ENCODE results near the gene CLTA. TPM values are rescaled to one million over a fixed set of nuclear protein-coding genes. Genes with fewer than 3 reads are reported as not detected.

CLTA gene
- total RNA-seq, 1 experiment from 2014 or later, result 195 TPM

DNA sequence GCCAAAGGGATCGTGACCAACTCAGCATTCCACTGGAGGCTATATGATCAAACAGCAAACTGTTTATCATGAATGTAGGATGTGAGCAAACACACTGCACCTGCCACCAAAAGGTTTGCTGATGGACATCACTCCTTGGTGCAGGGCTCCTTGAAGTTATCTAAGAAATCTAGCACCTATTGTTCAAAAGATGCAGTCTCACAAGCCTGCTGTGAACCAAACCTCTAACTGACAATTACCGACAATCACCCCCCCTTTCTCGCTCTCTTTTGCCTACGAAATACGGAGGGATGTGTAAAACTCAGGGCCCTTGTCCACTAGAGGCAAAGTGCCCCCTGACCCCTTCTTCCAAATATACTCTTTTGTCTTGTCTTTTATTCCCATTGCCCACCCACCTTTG lies 2.5 kb upstream of the CLTA start:
- H3K79me1 ChIP-seq (ENCODE audit: insufficient read depth, low read depth, low read length, poor library complexity, severe bottlenecking), result peaks cover 7% of the 10 kb centered on the region
- H3K4ac ChIP-seq (ENCODE audit: low read depth, low read length), result no peak overlapping the region
- Mint-ChIP-seq H3K4me3 (no peak overlapping the region), H3K27ac (no peak overlapping the region), H3K4me1 (peaks cover 21 to 23% of the 10 kb centered on the region in 2 experiments), H3K9me3 (peaks cover 0 to 3% of the 10 kb centered on the region in 2 experiments; a peak in 2 of 5 replicates), H3K36me3 (ENCODE audit: insufficient read depth in 1 of 3, low read depth in 3 of 3) (no peaks in the 10 kb centered on the region), H3K27me3 (ENCODE audit: low read depth) (peaks cover 10% of the 10 kb centered on the region)
- H3K27me3 ChIP-seq (ENCODE audit: insufficient read depth, low read length), result no peaks in the 10 kb centered on the region
- no peak overlapping the region for H3K23ac ChIP-seq (ENCODE audit: insufficient read length, low read depth, low read length)
- H3K9ac ChIP-seq (ENCODE audit: extremely low read depth, insufficient read length, low read length), result no peak overlapping the region
- DNase-seq, result no peak
- H3K27ac ChIP-seq (ENCODE audit: insufficient read length, low read depth, low read length), result no peak overlapping the region
- no CpG with 5 or more reads among the region's 5 CpGs for WGBS (ENCODE audit: extremely low coverage, insufficient read length, low lambda C conversion rate)
- H3K9me3 ChIP-seq (ENCODE audit: control insufficient read depth, low read depth, low read length), result no peaks in the 10 kb centered on the region
- H4K91ac ChIP-seq (ENCODE audit: insufficient read length, low read depth, low read length), result no peak overlapping the region
- H2BK5ac ChIP-seq (ENCODE audit: insufficient read length, low read length), result no peak overlapping the region
- H4K5ac ChIP-seq (ENCODE audit: insufficient read length, low read depth, low read length), result no peak overlapping the region
- H4K20me1 ChIP-seq (ENCODE audit: control insufficient read depth, insufficient read depth, insufficient read length), result no peaks in the 10 kb centered on the region
- TF ChIP-seq, protein P1, sequence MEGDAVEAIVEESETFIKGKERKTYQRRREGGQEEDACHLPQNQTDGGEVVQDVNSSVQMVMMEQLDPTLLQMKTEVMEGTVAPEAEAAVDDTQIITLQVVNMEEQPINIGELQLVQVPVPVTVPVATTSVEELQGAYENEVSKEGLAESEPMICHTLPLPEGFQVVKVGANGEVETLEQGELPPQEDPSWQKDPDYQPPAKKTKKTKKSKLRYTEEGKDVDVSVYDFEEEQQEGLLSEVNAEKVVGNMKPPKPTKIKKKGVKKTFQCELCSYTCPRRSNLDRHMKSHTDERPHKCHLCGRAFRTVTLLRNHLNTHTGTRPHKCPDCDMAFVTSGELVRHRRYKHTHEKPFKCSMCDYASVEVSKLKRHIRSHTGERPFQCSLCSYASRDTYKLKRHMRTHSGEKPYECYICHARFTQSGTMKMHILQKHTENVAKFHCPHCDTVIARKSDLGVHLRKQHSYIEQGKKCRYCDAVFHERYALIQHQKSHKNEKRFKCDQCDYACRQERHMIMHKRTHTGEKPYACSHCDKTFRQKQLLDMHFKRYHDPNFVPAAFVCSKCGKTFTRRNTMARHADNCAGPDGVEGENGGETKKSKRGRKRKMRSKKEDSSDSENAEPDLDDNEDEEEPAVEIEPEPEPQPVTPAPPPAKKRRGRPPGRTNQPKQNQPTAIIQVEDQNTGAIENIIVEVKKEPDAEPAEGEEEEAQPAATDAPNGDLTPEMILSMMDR (conservative IDR thresholded peaks at IDR 0.05), result no peak
- no peak overlapping the region for H3K14ac ChIP-seq (ENCODE audit: insufficient read depth, low read length)
- H3K18ac ChIP-seq (ENCODE audit: insufficient read length, low read depth, low read length), result no peak overlapping the region
- no peak overlapping the region for H3K56ac ChIP-seq (ENCODE audit: insufficient read length, low read depth, low read length)
- H3K4me2 ChIP-seq (ENCODE audit: insufficient read depth, insufficient read length, low read length), result no peak overlapping the region
- H2BK120ac ChIP-seq (ENCODE audit: low read depth, low read length, poor library complexity, severe bottlenecking), result no peak overlapping the region
- peaks cover 20% of the 10 kb centered on the region; the same call in 1 of the 2 replicates for H3K79me2 ChIP-seq (ENCODE audit: insufficient read depth, low read length)
- H3K4me1 ChIP-seq (ENCODE audit: insufficient read depth, low read length), result peaks cover 6% of the 10 kb centered on the region; the same call in 1 of the 2 replicates
- no peak overlapping the region for H3T11ph ChIP-seq (ENCODE audit: low read length)
- H2AK5ac ChIP-seq (ENCODE audit: insufficient read length, low read length), result no peak overlapping the region
- no peak overlapping the region for H4K8ac ChIP-seq (replicated peaks; ENCODE audit: insufficient read length, low read depth, low read length)
- H2BK12ac ChIP-seq (ENCODE audit: insufficient read length, low read depth, low read length), result no peak overlapping the region
- no peak overlapping the region for H2AFZ ChIP-seq (ENCODE audit: low read length)
- H2BK20ac ChIP-seq (ENCODE audit: low read depth, low read length, poor library complexity, severe bottlenecking), result no peak overlapping the region
- H3K23me2 ChIP-seq (ENCODE audit: insufficient read length, low read depth, low read length, poor library complexity, severe bottlenecking), result peaks cover 10% of the 10 kb centered on the region
- H2BK15ac ChIP-seq (ENCODE audit: low read depth, low read length), result no peak overlapping the region

Measured in H9 (cell line).